Panc1 (cell line): ENCODE measurements around the gene ZNF480. TPM values are rescaled to one million over a fixed set of nuclear protein-coding genes. Genes with fewer than 3 reads are reported as not detected.

Source experiments
- ATAC-seq: fragments of 200-7000 bp; cut with Tn5 transposase; 2 replicates; pipeline ENCODE4 v1.9.1; 2020; ENCODE audit warnings: mild to moderate bottlenecking, moderate library complexity
- BruUV-seq: library from RNA; stranded (reverse); fragments of 400-500 nt; replicated peaks from 2 replicates; lab custom pipeline; 2021; lab: Mats Ljungman, UMichigan
- CTCF ChIA-PET: fragments of 300-600 bp; sonication (Branson Sonifier 250); formaldehyde crosslinking; loops from one replicate; lab custom pipeline; 2022; ENCODE audit warnings: antibody characterized with exemption; lab: Charles Lee
- POLR2A ChIA-PET: fragments of 300-600 bp; sonication (Branson Sonifier 250); formaldehyde crosslinking; loops from one replicate; lab custom pipeline; 2022; ENCODE audit warnings: antibody characterized with exemption; lab: Charles Lee
- DNase-seq: peaks from one replicate; pipeline ENCODE4 v3.0.0-alpha.2; 2010; ENCODE audit warnings: low read depth, low spot score
- H3K27ac ChIP-seq: 2 replicates; pipeline ENCODE4 v1.5.1; 2011; ENCODE audit warnings: mild to moderate bottlenecking, low read length, inconsistent platforms
- H3K27me3 ChIP-seq: fragments of 200-500 bp; sonication (Bioruptor generic); 2 replicates; pipeline ENCODE4 v1.6.0; 2014; ENCODE audit warnings: low read length, inconsistent platforms; ENCODE audit not compliant: control insufficient read depth, insufficient read depth
- H3K36me3 ChIP-seq: fragments of 200-500 bp; sonication (Bioruptor generic); 2 replicates; pipeline ENCODE4 v1.5.1; 2014; ENCODE audit warnings: inconsistent platforms, mild to moderate bottlenecking, low read length, moderate library complexity; ENCODE audit not compliant: control insufficient read depth, insufficient read depth
- H3K4me1 ChIP-seq: 2 replicates; pipeline ENCODE4 v1.5.1; 2011; ENCODE audit warnings: inconsistent platforms, mild to moderate bottlenecking, low read length, moderate library complexity; ENCODE audit not compliant: control insufficient read depth, insufficient read depth
- H3K4me3 ChIP-seq, 2 experiments: 2 replicates each; pipeline ENCODE4 v1.5.1; 2011 to 2012; ENCODE audit warnings: low read depth in 2 of 2, low read length in 2 of 2, mild to moderate bottlenecking in 2 of 2, inconsistent platforms in 1 of 2, moderate library complexity in 1 of 2
- H3K9me3 ChIP-seq: fragments of 200-500 bp; sonication (Bioruptor generic); 2 replicates; pipeline ENCODE4 v1.5.1; 2014; ENCODE audit warnings: low read depth, mild to moderate bottlenecking, inconsistent platforms, low read length, moderate library complexity; ENCODE audit not compliant: control insufficient read depth, insufficient read depth
- CTCF ChIP-seq: fragments of 450-650 bp; IDR thresholded peaks from 2 replicates; pipeline ENCODE4 v1.5.1; 2017; ENCODE audit warnings: mild to moderate bottlenecking
- POLR2AphosphoS5 ChIP-seq: IDR thresholded peaks from 2 replicates; pipeline ENCODE4 v1.6.1; 2012; ENCODE audit warnings: mild to moderate bottlenecking, low read depth, low read length, moderate library complexity
- REST ChIP-seq, 2 experiments: IDR thresholded peaks; 2 replicates each; pipeline ENCODE4 v1.6.1; 2011 to 2012; ENCODE audit warnings: low read depth in 2 of 2, control low read depth in 1 of 2, low read length in 1 of 2, mild to moderate bottlenecking in 1 of 2, moderate library complexity in 1 of 2; ENCODE audit not compliant: insufficient read depth in 1 of 2
- SIN3A ChIP-seq: IDR thresholded peaks from 2 replicates; pipeline ENCODE4 v1.6.1; 2012; ENCODE audit warnings: low read depth, mild to moderate bottlenecking, low read length, moderate library complexity, borderline replicate concordance; ENCODE audit not compliant: insufficient read depth
- TCF7L2 ChIP-seq: IDR thresholded peaks from 2 replicates; pipeline ENCODE4 v1.6.1; 2011; ENCODE audit warnings: mild to moderate bottlenecking, low read depth, low read length, inconsistent platforms
- in situ Hi-C: cut with HindIII; loops from 2 replicates; pipeline ENCODE4 v1.10.0; 2016; ENCODE audit warnings: low sequenced_read_pairs, low pct_unique_long_range_greater_than_20kb
- intact Hi-C: fragments of 100-400 bp; cut with micrococcal nuclease; formaldehyde crosslinking; loops from one replicate; pipeline ENCODE4 v1.10.0; 2022; ENCODE audit not compliant: unreplicated experiment
- total RNA-seq: library from RNA; stranded (reverse); gene quantifications from one replicate; pipeline ENCODE4 v1.2.1, GENCODE V29; 2021; ENCODE audit not compliant: unreplicated experiment

ZNF480 gene
- total RNA-seq, 1 experiment from 2014 or later = 11.5 TPM

GRCh38 chr19:52297601-52298364, 814 bp downstream of the ZNF480 start:
- BruUV-seq = no TSS peak
- Histone ChIP-seq H3K27me3 (no peaks in the 10 kb centered on the region), H3K36me3 (no peaks in the 10 kb centered on the region; the same call in none of the 2 replicates), H3K27ac (peak overlapping the region; percentile 85), H3K4me1 (no peaks in the 10 kb centered on the region), H3K4me3 (peak overlapping the region; percentile 89 to 92), H3K9me3 (peaks cover 16% of the 10 kb centered on the region; the same call in 1 of the 2 replicates)
- TF ChIP-seq POLR2AphosphoS5 = no peak
- no peak for TF ChIP-seq CTCF
- no peak for TF ChIP-seq SIN3A
- POLR2A ChIA-PET = no interaction called here
- in situ Hi-C loops (no loop called here), intact Hi-C loops (no loop called here)
- CTCF ChIA-PET = no interaction called here
- no peak for DNase-seq
- ATAC-seq = peak; percentile 62; the same call in 1 of the 2 replicates

- in situ Hi-C loops = no loop called here
- POLR2A ChIA-PET = no interaction called here
Observed at GRCh38 chr19:52307275-52307674, 10.3 kb downstream of the ZNF480 start.

More at GRCh38 chr19:52307275-52307674, 10.3 kb downstream of the ZNF480 start:
- Histone ChIP-seq H3K9me3 (peaks cover 35% of the 10 kb centered on the region), H3K27ac (no peak overlapping the region), H3K4me1 (no peaks in the 10 kb centered on the region), H3K36me3 (no peaks in the 10 kb centered on the region; the same call in 1 of the 2 replicates), H3K4me3 (no peak overlapping the region), H3K27me3 (no peaks in the 10 kb centered on the region)
- intact Hi-C loops = no loop called here
- DNase-seq (no peak), ATAC-seq (no peak)
- no TSS peak for BruUV-seq
- CTCF ChIA-PET = no interaction called here
- TF ChIP-seq POLR2AphosphoS5 (no peak), TCF7L2 (no peak), SIN3A (no peak), CTCF (no peak), REST (IDR thresholded peaks at IDR 0.05; ENCODE audit: insufficient read depth in 1 of 2, low read depth in 2 of 2, low read length in 1 of 2) (no peak)
